ENCODE measurements around the gene PKIB. TPM values are rescaled to one million over a fixed set of nuclear protein-coding genes. Genes with fewer than 3 reads are reported as not detected.
"Not testable (repeated sequence)": the region's sequence is repeated elsewhere in the genome, so short reads cannot be mapped to it uniquely, and the experiment has no call there.

The PKIB gene
- total RNA-seq, 1 donor from 2014 or later: 3.5 TPM

GRCh38 chr6:122744856-122745255 lies 134.7 kb downstream of the PKIB start:
- not testable (repeated sequence) for DNase-seq (ENCODE audit: low spot score)

- DNase-seq (ENCODE audit: low spot score): no peak
Measured at GRCh38 chr6:122746688-122747087, 136.5 kb downstream of the PKIB start.

- DNase-seq (ENCODE audit: low spot score): no peak
Measured at GRCh38 chr6:122747573-122747972, 137.4 kb downstream of the PKIB start.

- DNase-seq (ENCODE audit: low spot score): not testable (repeated sequence)
Measured at GRCh38 chr6:122748945-122749344, 138.7 kb downstream of the PKIB start.

- DNase-seq (ENCODE audit: low spot score): no peak
Measured at GRCh38 chr6:122749451-122750050, 139.3 kb downstream of the PKIB start.

- DNase-seq (ENCODE audit: low spot score): no peak
Measured at GRCh38 chr6:122751326-122751725, 141.1 kb downstream of the PKIB start.

- no peak for DNase-seq (ENCODE audit: low spot score)
Measured at GRCh38 chr6:122752459-122752858, 142.3 kb downstream of the PKIB start.

- DNase-seq (ENCODE audit: low spot score): no peak
Measured at GRCh38 chr6:122753000-122753687, 142.9 kb downstream of the PKIB start.

GRCh38 chr6:122753688-122754056 lies 143.5 kb downstream of the PKIB start:
- DNase-seq (ENCODE audit: low spot score): no peak

- no peak for DNase-seq (ENCODE audit: low spot score)
Measured at GRCh38 chr6:122754191-122754731, 144.1 kb downstream of the PKIB start.

GRCh38 chr6:122755901-122756300 lies 145.7 kb downstream of the PKIB start:
- DNase-seq (ENCODE audit: low spot score): no peak

GRCh38 chr6:122758927-122759334 lies 148.7 kb downstream of the PKIB start:
- DNase-seq (ENCODE audit: low spot score): no peak

- no peak for DNase-seq (ENCODE audit: low spot score)
Measured at GRCh38 chr6:122760330-122760729, 150.1 kb downstream of the PKIB start.

- no peak for DNase-seq (ENCODE audit: low spot score)
Measured at GRCh38 chr6:122766256-122766655, 156.1 kb downstream of the PKIB start.

- DNase-seq (ENCODE audit: low spot score): no peak
Measured at GRCh38 chr6:122770835-122771601, 160.8 kb downstream of the PKIB start.

- DNase-seq (ENCODE audit: low spot score): no peak
Measured at GRCh38 chr6:122772724-122773415, 162.7 kb downstream of the PKIB start.

Other genes with a start within 250 kb of the PKIB start
- 10.3 TPM for gene HSF2, start 210.8 kb upstream of the PKIB start, total RNA-seq
- 132 TPM for gene SERINC1, start 138.6 kb upstream of the PKIB start, total RNA-seq
- not detected for gene FABP7, start 169.3 kb downstream of the PKIB start, total RNA-seq
- gene SMPDL3A, start 178.9 kb downstream of the PKIB start, total RNA-seq: 18.8 TPM

Data from ureter (tissue), 1 donor.